GM12891 (cell line): Measurements from ENCODE around the gene TBCB.

Experiments
- PAX5 ChIP-seq: IDR thresholded peaks from 2 replicates; pipeline ENCODE4 v1.6.1; 2011; ENCODE audit warnings: low read length, moderate library complexity, mild to moderate bottlenecking; ENCODE audit not compliant: insufficient read depth, severe bottlenecking
- POLR2A ChIP-seq: IDR thresholded peaks from 2 replicates; pipeline ENCODE4 v1.6.1; 2011; ENCODE audit warnings: low read depth, low read length, control low read depth
- POLR2AphosphoS5 ChIP-seq: IDR thresholded peaks from 2 replicates; pipeline ENCODE4 v1.6.1; 2011; ENCODE audit warnings: low read depth, low read length, control low read depth
- POU2F2 ChIP-seq: IDR thresholded peaks from 2 replicates; pipeline ENCODE4 v1.6.1; 2011; ENCODE audit warnings: low read depth, mild to moderate bottlenecking, control low read depth, low read length, moderate library complexity
- SPI1 ChIP-seq: IDR thresholded peaks from 2 replicates; pipeline ENCODE4 v1.6.1; 2011; ENCODE audit warnings: low read depth, low read length, control low read depth
- TAF1 ChIP-seq: IDR thresholded peaks from 2 replicates; pipeline ENCODE4 v1.6.1; 2011; ENCODE audit warnings: low read depth, low read length, control low read depth

DNA sequence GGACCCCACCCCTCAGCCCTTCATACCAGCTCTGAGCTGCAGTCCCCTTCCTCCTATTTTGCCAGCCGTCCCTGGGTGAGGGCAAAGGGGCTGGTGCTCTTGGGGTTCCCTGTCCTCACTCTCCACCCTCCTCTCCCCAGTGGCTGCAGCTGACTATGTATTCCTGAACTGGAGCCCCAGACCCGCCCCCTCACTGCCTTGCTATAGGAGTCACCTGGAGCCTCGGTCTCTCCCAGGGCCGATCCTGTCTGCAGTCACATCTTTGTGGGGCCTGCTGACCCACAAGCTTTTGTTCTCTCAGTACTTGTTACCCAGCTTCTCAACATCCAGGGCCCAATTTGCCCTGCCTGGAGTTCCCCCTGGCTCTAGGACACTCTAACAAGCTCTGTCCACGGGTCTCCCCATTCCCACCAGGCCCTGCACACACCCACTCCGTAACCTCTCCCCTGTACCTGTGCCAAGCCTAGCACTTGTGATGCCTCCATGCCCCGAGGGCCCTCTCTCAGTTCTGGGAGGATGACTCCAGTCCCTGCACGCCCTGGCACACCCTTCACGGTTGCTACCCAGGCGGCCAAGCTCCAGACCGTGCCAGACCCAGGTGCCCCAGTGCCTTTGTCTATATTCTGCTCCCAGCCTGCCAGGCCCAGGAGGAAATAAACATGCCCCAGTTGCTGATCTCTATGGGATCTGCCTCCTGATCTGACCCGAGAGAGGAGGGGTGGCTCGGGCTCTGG is 34.6 kb downstream of the TBCB start:
- TF ChIP-seq POLR2A (no peak), SPI1 (no peak), TAF1 (no peak), POLR2AphosphoS5 (no peak), POU2F2 (no peak), PAX5 (no peak)
